Transverse colon (tissue), 4 donors: ENCODE data around the gene STK11. TPM values are rescaled to one million over a fixed set of nuclear protein-coding genes. Genes with fewer than 3 reads are reported as not detected.

Experiments used
- DNase-seq: peaks from one replicate; pipeline ENCODE4 v3.0.0-alpha.2; 2019
- H3K27ac ChIP-seq, 4 donors: fragments of 200-600 bp; sonication (generic); 2 replicates each; pipeline ENCODE4 v1.5.1; 2016 to 2018; ENCODE audit warnings: inconsistent platforms in 4 of 4
- H3K27me3 ChIP-seq: fragments of 200-600 bp; sonication (generic); 2 replicates; pipeline ENCODE4 v1.5.1; 2017; ENCODE audit warnings: inconsistent platforms
- H3K36me3 ChIP-seq, 4 donors: fragments of 200-600 bp; sonication (generic); 2 replicates each; pipeline ENCODE4 v1.5.1; 2017 to 2019; ENCODE audit warnings: inconsistent platforms in 4 of 4
- H3K4me1 ChIP-seq, 4 donors: fragments of 200-600 bp; sonication (generic); 2 replicates each; pipeline ENCODE4 v1.5.1; 2017 to 2020; ENCODE audit warnings: inconsistent platforms in 4 of 4
- H3K4me3 ChIP-seq, 4 donors: fragments of 200-600 bp; sonication (generic); 1 replicate in 1 of 4; 2 replicates in 3 of 4; pipeline versions ENCODE4 v1.5.1 to v1.6.1; 2017 to 2019; ENCODE audit warnings: inconsistent platforms in 4 of 4
- H3K9me3 ChIP-seq, 2 donors: fragments of 200-600 bp; sonication (generic); 2 replicates each; pipeline ENCODE4 v1.5.1; 2017 to 2019; ENCODE audit warnings: inconsistent platforms in 2 of 2
- EP300 ChIP-seq: sonication (generic); formaldehyde crosslinking; IDR thresholded peaks from one replicate; pipeline ENCODE4 v1.6.1; 2017; ENCODE audit warnings: antibody characterized with exemption, low read depth
- POLR2A ChIP-seq: fragments of 450-650 bp; IDR thresholded peaks from one replicate; pipeline ENCODE4 v1.6.1; 2016; ENCODE audit warnings: antibody characterized with exemption, mild to moderate bottlenecking, moderate library complexity
- POLR2AphosphoS5 ChIP-seq, 3 donors: sonication (generic); formaldehyde crosslinking; IDR thresholded peaks; one replicate each; pipeline ENCODE4 v1.6.1; 2016; ENCODE audit warnings: antibody characterized with exemption in 3 of 3
- WGBS, 2 donors: methylation state at CpG; one replicate each; pipeline ENCODE4 v1.1.5; 2018; ENCODE audit warnings: low coverage in 1 of 2; 5-methylcytosine and 5-hydroxymethylcytosine counted together
- in situ Hi-C, 4 donors: fragments of 200-750 bp; cut with MboI; loops; one replicate each; pipeline versions ENCODE4 v1.15.0 to v1.15.1; 2017; ENCODE audit warnings: low sequenced_read_pairs in 3 of 4, low pct_ligation_motif_present in 1 of 4, low pct_unique_long_range_greater_than_20kb in 1 of 4
- intact Hi-C: fragments of 100-400 bp; cut with DNase I; formaldehyde crosslinking; loops from one replicate; pipeline ENCODE4 v1.15.1; 2023; ENCODE audit warnings: low total_unique reads
- total RNA-seq, 4 donors: library from RNA; depleted of rRNA; stranded (reverse); fragments of >200 nt; gene quantifications; one replicate each; pipeline ENCODE4 v1.1.0, GENCODE V29; 2016
- TF ChIP-seq, protein P1 (sequence below), 5 experiments: fragments of 200-600 bp in 3 of 5; fragments of 450-650 bp in 2 of 5; sonication (generic) in 3 of 5; IDR thresholded peaks; 1 replicate in 2 of 5; 2 replicates in 3 of 5; pipeline ENCODE4 v1.5.1; 2016 to 2017; ENCODE audit warnings: antibody characterized with exemption in 5 of 5, inconsistent platforms in 3 of 5, mild to moderate bottlenecking in 2 of 5, moderate library complexity in 1 of 5

Gene STK11
- total RNA-seq, 4 donors from 2014 or later = 93.7 to 152 (median 103) TPM

DNA sequence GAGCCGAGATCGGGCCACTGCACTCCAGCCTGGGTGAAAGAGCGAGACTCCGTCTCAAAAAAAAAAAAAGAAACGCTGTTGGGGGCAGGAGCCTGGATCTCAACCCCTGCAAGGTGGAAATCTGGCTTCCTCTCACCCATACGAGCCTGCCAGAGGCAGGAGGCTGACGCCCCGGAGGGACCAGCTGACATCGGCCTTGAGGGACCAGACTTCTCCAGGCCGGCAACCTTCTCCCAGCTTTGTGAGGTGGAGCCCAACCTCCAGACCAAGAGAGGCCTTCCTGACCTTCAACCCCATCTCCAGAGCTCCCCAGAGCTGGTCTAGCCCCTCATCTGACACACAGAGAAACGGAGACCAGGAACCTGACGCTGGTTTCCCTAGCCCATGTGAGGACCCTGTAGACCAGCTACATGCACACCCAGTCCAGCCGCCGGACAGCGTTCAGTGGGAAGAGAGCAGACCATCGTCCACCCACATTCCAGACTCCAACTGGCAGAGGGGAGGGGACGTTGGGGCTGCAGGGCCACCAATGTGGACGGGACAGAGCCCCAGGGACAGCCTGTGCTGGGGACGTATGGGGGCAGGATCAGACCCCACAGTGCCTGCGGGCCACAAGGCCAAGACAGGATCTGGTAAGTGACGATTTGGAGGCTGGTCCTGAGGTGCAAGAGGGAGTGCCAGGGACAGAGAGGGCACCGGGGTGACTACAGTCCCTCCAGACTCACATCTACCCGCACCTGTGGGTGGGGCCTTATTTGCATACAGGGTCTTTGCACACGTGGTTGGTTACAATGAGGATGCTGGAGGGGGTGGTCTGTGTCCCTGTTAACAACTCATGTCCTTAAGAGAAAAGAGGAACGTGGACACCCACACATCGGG is 42.9 kb upstream of the STK11 start:
- no peaks in the 10 kb centered on the region for H3K27me3 ChIP-seq
- H3K4me3 ChIP-seq = no peak overlapping the region
- H3K9me3 ChIP-seq = no peaks in the 10 kb centered on the region
- H3K36me3 ChIP-seq = no peaks in the 10 kb centered on the region
- no peak for DNase-seq
- TF ChIP-seq POLR2AphosphoS5 (IDR thresholded peaks at IDR 0.05) (no peak), POLR2A (no peak), EP300 (no peak)
- TF ChIP-seq, protein P1, sequence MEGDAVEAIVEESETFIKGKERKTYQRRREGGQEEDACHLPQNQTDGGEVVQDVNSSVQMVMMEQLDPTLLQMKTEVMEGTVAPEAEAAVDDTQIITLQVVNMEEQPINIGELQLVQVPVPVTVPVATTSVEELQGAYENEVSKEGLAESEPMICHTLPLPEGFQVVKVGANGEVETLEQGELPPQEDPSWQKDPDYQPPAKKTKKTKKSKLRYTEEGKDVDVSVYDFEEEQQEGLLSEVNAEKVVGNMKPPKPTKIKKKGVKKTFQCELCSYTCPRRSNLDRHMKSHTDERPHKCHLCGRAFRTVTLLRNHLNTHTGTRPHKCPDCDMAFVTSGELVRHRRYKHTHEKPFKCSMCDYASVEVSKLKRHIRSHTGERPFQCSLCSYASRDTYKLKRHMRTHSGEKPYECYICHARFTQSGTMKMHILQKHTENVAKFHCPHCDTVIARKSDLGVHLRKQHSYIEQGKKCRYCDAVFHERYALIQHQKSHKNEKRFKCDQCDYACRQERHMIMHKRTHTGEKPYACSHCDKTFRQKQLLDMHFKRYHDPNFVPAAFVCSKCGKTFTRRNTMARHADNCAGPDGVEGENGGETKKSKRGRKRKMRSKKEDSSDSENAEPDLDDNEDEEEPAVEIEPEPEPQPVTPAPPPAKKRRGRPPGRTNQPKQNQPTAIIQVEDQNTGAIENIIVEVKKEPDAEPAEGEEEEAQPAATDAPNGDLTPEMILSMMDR (IDR thresholded peaks at IDR 0.05) = no peak
- peaks cover 0 to 13% (median 5%) of the 10 kb centered on the region in 4 donors for H3K4me1 ChIP-seq
- intact Hi-C loops = no loop called here
- in situ Hi-C loops = no loop called here
- no peak overlapping the region for H3K27ac ChIP-seq
- WGBS, 2 donors = 79 to 89% methylated on average over 5 to 26 of the region's 26 CpGs

DNA sequence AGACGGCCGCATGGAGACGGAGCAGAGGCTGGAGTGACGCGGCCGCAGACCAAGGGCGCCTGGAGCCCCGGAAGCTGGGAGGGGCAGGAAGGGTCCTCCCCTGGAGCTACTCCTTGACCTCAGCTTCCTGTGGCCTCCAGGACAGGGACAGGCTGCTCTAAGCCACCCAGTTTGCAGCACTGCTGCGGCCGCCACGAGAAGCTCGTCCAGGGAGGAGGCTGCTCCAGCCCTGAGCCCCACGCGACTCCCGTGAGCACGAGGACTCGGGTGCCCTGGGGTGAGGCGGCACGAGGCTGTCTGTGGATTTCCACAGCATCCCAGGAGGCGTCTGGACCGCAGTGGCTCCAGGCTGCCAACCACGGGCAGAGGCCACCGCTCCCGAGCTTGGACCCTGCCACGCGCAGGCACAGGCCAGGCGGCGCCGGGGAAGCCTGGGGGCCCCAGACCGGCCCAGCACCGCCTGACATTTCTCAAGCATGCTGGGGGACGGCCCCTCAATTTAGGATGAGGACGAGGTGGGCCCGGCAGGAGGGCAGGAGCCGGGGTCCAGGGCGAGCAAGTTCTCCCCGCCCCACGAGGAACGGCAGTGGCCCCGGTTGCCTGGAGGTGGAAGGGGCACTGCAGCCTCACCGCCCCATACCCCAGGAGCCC is 42.2 kb upstream of the STK11 start:
- H3K9me3 ChIP-seq = no peaks in the 10 kb centered on the region

DNA sequence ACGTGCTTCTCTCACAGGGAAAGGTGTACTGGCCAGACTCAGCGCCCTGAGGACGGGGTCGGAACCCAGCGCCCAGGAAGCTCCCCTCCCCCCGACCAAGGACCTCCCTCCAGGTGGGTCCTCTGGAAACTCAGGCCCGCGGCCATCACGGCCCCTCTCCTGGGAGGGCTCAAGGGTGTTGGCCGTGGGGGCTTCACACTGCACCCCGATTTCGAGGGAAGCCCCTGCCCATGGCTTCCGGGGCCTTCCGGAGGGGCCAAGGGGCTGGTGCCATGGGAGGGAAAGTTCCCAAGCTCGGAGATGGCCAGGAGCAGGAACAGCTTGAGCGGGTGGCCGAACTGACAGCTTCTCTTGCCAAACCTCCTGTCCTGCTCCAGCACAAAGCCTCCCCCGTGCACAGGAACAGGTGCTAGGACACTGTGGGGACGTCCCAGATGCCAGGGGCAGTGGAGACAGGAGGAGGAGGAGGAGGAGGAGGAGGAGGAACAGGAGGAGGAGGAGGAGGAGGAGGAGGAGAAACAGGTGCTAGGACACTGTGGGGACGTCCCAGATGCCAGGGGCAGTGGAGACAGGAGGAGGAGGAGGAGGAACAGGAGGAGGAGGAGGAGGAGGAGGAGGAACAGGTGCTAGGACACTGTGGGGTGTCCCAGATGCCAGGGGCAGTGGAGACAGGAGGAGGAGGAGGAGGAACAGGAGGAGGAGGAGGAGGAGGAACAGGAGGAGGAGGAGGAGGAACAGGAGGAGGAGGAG is 41.5 kb upstream of the STK11 start:
- no peak overlapping the region for H3K4me3 ChIP-seq
- no peaks in the 10 kb centered on the region for H3K27me3 ChIP-seq
- in situ Hi-C loops (no loop called here), intact Hi-C loops (no loop called here)
- TF ChIP-seq POLR2AphosphoS5 (IDR thresholded peaks at IDR 0.05) (no peak), POLR2A (no peak), EP300 (no peak)
- TF ChIP-seq, protein P1 (IDR thresholded peaks at IDR 0.05) = no peak
- 83% methylated on average over 20 of the region's 20 CpGs; no CpG with 5 or more reads in 1 of the 2 donors for WGBS, 2 donors
- no peaks in the 10 kb centered on the region for H3K36me3 ChIP-seq
- peaks cover 3 to 25% (median 12%) of the 10 kb centered on the region in 4 donors for H3K4me1 ChIP-seq
- no peaks in the 10 kb centered on the region for H3K9me3 ChIP-seq
- H3K27ac ChIP-seq = no peak overlapping the region
- DNase-seq = no peak

More for the DNA sequence above, 42.2 kb upstream of the STK11 start:
- intact Hi-C loops = no loop called here
- Histone ChIP-seq H3K4me3 (no peak overlapping the region), H3K4me1 (peaks cover 3 to 18% (median 9%) of the 10 kb centered on the region in 4 donors), H3K36me3 (no peaks in the 10 kb centered on the region), H3K27me3 (no peaks in the 10 kb centered on the region), H3K27ac (no peak overlapping the region)
- TF ChIP-seq, protein P1 (IDR thresholded peaks at IDR 0.05) = no peak
- TF ChIP-seq EP300 (no peak), POLR2A (no peak), POLR2AphosphoS5 (IDR thresholded peaks at IDR 0.05) (no peak)
- WGBS, 2 donors = 91% methylated on average over 8 of the region's 41 CpGs; no CpG with 5 or more reads in 1 of the 2 donors
- DNase-seq = no peak
- in situ Hi-C loops = no loop called here
